HG02571 (cell line): ENCODE data around the gene LTN1.

Experiments
- ATAC-seq: cut with Tn5 transposase; IDR thresholded peaks from one replicate; pipeline ENCODE4 v1.9.1; 2021; ENCODE audit warnings: mild to moderate bottlenecking, moderate library complexity; ENCODE audit not compliant: unreplicated experiment

Gene LTN1

GRCh38 chr21:28986677-28987076 is 6.0 kb downstream of the LTN1 start:
- no peak for ATAC-seq

GRCh38 chr21:28982637-28983036 is 10.0 kb downstream of the LTN1 start:
- ATAC-seq = no peak

- ATAC-seq = no peak
Measured at GRCh38 chr21:28979092-28979491, 13.6 kb downstream of the LTN1 start.

DNA sequence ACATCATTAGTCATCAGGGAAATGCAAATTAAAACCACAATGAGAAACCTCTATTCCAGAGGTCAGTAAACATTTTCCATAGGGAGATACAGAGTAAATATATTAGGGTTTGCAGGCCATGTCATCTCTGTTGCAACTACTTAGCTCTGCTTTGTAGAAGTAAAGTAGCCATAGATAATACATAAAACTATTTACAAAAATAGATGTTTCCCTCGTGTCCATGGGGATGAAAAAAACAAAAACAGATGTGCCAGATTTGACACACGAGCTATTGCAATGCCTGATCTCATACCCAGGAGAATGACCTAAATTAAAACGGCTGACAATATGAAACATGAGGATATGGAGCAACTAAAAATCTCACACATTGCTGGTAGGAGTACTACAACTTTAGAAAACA is 17.3 kb downstream of the LTN1 start:
- no peak for ATAC-seq

- no peak for ATAC-seq
Measured at GRCh38 chr21:28974531-28975227, 18.0 kb downstream of the LTN1 start.

GRCh38 chr21:28972398-28972797 is 20.3 kb downstream of the LTN1 start:
- no peak for ATAC-seq

- ATAC-seq = no peak
Measured at GRCh38 chr21:28971171-28971570, 21.5 kb downstream of the LTN1 start.

GRCh38 chr21:28963831-28964230 is 28.8 kb downstream of the LTN1 start:
- ATAC-seq = no peak

DNA sequence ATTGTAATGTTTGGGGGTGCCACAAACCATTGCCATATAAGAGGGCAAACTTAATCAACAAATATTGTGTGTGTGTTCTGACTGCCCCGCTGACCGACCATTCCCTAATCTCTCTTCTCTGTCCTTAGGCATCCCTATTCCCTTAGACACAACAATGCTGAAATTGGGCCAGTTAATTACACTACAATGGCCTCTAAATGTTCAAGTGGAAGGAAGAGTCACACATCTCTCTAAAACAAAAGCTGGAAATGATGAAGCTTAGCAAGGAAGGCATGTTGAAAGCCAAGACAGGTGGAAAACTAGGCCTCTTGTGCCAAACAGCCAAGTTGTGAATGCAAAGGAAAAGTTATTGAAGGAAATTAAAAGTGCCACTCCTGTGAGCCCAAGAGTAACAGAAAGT is 30.2 kb downstream of the LTN1 start:
- ATAC-seq = no peak

DNA sequence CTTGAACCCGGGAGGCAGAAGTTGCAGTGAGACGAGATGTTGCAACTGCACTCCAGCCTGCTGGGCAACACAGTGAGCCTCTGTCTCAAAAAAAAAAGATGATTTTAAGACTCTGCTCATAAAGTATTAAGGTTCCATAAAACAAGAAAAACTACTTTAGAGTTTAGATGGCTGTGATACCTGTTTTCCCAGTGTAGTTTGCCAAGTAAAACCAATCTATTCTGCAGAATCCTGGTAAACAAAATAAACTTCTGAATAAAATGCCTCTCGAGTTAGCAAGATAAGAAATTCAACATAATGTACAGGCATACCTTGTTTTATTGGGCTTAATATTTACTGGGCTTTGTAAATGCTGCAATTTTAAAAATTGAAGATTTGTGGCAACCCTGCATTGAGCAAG is 30.8 kb downstream of the LTN1 start:
- no peak for ATAC-seq

DNA sequence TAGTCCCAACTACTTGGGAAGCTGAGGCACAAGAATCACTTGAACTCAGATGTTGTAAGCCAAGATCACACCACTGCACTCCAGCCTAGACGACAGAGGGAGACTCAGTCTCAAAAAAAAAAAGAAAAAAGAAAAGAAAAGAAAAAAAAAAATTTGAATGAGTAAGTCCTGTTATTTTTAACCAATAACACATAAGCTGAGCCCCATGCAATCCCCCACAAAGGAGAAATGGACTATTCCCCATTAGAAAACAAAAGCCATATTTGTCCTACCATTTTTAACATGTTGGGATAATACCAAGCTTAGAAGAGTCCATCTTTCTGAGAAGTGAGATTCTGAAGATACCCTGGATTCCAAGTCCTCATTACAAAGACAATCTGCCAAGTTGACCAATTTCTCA is 32.4 kb downstream of the LTN1 start:
- no peak for ATAC-seq

DNA sequence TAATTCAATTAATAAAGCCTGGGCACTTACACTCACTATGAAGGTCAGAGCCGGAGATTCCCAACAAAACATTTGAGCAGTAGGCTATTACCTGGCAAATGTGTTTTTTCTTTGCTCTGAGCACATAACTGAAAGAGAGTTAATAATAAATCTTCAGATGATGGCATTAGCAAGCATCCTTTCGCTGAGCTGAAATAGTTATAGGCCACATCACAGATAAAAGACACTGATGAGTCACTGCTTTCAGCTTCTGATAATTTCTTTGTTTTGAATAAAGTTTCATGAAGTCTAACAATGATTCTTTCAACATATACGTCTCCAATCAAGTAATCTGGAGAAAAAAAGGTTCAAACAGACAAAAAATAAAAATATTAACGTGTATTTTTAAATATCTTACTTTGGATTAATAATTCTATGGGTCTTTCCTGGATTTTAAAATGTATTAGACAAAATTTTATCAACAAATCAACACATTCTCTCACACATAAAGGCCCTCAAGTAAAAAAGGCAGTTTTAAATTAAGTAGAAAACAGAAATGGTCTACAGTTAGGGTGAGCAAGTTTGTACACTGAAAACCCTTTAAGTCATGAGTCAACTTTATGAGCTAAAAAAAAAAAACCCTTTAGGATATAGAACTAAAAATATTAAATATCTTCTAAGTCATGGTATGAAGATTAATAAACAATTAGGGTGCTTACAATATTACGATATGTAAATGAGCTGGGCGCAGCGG is 33.1 kb downstream of the LTN1 start:
- ATAC-seq = no peak

GRCh38 chr21:28953247-28953646 is 39.4 kb downstream of the LTN1 start:
- ATAC-seq = no peak

DNA sequence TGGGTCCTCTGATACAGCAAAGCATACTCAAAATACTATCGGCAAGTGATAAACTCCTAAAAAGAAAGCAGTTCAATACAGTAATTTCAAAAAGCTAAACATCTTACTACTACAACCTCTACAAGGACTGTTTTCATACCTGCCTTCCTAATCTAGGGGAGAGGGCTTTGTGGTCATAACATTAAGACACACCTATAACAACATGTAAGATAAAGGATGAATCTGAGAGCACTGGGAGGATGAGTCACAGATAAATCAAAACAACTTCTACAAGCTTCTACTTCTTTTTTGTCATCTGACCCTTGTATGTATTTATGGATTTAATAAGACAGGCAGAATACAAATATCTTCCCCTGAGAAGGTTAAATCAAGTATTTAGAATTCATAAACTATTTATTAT is 40.0 kb downstream of the LTN1 start:
- no peak for ATAC-seq

DNA sequence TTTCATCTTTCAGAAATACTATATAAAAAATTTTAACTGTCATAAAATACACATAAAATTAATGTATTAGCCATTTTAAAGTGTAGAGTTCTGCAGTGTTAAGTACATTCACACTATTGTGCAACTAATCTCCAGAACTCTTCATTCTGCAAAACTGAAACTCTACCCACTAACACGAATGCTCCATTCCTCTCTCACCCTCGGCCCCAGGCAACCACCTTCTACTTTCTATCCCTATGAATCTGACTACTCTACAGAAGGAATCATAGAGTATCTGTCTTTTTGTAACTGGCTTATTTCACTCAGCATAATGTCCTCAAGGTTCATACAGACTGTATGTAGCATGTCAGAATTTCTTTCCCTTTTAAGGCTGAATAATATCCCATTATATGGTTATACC is 43.4 kb downstream of the LTN1 start:
- no peak for ATAC-seq

GRCh38 chr21:28944296-28944695 is 48.4 kb downstream of the LTN1 start:
- no peak for ATAC-seq

GRCh38 chr21:28943631-28944030 is 49.0 kb downstream of the LTN1 start:
- ATAC-seq = no peak

DNA sequence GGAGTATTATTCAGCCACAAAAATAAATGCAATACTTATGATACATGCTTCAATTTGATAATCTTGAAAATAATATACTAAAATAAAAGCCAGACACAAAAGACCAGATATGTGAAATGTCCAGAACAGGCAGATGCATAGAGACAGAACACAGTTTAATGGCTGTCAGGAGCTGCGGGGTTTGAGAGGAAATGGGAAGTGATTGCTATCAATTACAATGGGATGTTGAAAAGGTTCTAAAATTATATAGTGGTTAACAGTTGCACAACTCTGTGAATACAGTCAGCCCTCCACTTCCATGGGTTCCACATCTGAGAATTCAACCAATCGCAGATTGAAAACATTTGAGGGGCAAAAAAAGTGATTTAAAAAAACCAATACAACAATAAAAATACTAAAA is 54.0 kb downstream of the LTN1 start:
- no peak for ATAC-seq

- ATAC-seq = no peak
Measured at GRCh38 chr21:28937737-28938136, 54.9 kb downstream of the LTN1 start.

DNA sequence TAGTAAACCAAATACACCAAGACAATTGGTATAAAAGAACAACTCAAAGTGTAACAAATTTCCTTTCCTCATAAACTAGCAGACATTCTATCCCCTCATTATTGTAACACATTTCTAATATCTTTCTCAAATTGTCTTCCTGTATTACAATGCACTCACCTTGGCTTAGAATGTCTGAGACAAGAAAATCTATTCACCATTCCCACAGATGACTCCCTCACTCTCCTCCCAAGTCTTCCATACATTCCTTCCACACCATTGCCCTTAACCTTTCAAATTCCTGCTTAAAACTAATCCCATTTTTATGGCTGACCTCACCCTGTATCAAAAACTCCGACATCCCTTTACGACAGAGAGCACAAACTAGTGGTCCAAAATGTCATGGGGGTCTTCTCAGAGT is 56.0 kb downstream of the LTN1 start:
- ATAC-seq = no peak

DNA sequence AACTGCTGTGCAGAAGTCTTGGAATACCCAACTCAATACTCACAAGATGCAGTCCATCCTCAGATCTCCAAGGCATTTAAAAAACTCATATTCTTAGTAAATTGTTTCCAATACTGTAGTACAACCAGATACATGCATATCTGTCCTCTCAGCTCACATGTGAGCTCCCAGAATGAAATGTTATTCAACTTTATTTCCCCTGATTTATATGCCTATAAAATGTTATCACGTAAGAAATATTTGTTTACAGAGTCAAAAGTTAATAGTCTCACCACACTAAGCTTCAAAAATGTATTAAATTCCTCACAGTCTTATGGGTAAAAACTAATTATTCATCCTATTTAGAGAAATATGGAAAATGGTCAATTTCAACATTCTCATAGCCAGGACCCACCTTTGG is 56.6 kb downstream of the LTN1 start:
- no peak for ATAC-seq

- ATAC-seq = no peak
Measured at GRCh38 chr21:28932717-28933116, 60.0 kb downstream of the LTN1 start.
